B cell (primary cell): Measurements from ENCODE around the gene MAP1LC3B2.

Source experiments
- EZH2 ChIP-seq: IDR thresholded peaks from 2 replicates; pipeline ENCODE4 v1.6.1; 2012; ENCODE audit warnings: borderline replicate concordance, low read depth, mild to moderate bottlenecking, moderate library complexity, low read length; ENCODE audit not compliant: insufficient read depth, poor library complexity, severe bottlenecking
- TF ChIP-seq, protein P1 (sequence below): fragments of 200-600 bp; IDR thresholded peaks from one replicate; pipeline ENCODE4 v1.8.0; 2022; ENCODE audit warnings: antibody characterized with exemption, mild to moderate bottlenecking

- TF ChIP-seq, protein P1, sequence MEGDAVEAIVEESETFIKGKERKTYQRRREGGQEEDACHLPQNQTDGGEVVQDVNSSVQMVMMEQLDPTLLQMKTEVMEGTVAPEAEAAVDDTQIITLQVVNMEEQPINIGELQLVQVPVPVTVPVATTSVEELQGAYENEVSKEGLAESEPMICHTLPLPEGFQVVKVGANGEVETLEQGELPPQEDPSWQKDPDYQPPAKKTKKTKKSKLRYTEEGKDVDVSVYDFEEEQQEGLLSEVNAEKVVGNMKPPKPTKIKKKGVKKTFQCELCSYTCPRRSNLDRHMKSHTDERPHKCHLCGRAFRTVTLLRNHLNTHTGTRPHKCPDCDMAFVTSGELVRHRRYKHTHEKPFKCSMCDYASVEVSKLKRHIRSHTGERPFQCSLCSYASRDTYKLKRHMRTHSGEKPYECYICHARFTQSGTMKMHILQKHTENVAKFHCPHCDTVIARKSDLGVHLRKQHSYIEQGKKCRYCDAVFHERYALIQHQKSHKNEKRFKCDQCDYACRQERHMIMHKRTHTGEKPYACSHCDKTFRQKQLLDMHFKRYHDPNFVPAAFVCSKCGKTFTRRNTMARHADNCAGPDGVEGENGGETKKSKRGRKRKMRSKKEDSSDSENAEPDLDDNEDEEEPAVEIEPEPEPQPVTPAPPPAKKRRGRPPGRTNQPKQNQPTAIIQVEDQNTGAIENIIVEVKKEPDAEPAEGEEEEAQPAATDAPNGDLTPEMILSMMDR = no peak
- TF ChIP-seq EZH2 = no peak
Measured at GRCh38 chr12:116604178-116604895, 45.2 kb downstream of the MAP1LC3B2 start.
